ENCODE measurements around the gene AKNA.

DNA sequence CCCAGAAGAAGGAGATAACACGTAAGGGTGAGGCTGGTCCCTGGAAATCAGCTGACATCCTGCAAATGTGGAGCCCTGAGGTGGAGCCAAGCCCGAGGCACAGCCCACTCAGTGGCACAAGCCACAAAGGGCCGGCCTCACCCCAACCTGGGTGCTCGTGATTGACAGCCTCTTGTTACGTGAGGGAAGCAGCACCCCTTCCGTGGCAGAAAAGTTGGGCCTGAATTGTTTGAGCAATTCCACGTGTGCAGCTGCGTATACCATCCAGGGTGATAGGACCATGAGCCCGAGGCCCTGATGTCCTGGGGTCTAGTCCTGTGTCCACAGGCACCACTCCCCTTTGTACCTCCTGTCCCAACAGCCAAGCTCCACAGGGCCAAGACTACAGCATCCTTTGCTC is 53.3 kb downstream of the AKNA start:
- TF ChIP-seq, protein P1, sequence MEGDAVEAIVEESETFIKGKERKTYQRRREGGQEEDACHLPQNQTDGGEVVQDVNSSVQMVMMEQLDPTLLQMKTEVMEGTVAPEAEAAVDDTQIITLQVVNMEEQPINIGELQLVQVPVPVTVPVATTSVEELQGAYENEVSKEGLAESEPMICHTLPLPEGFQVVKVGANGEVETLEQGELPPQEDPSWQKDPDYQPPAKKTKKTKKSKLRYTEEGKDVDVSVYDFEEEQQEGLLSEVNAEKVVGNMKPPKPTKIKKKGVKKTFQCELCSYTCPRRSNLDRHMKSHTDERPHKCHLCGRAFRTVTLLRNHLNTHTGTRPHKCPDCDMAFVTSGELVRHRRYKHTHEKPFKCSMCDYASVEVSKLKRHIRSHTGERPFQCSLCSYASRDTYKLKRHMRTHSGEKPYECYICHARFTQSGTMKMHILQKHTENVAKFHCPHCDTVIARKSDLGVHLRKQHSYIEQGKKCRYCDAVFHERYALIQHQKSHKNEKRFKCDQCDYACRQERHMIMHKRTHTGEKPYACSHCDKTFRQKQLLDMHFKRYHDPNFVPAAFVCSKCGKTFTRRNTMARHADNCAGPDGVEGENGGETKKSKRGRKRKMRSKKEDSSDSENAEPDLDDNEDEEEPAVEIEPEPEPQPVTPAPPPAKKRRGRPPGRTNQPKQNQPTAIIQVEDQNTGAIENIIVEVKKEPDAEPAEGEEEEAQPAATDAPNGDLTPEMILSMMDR (conservative IDR thresholded peaks at IDR 0.05): no peak
- TF ChIP-seq EZH2 (IDR thresholded peaks at IDR 0.05; ENCODE audit: low read depth): no peak

Data from PC-9 (cell line).